H9 (cell line): ENCODE measurements around the gene AKAP7. TPM values are rescaled to one million over a fixed set of nuclear protein-coding genes. Genes with fewer than 3 reads are reported as not detected.

ENCODE experiments used
- DNase-seq: peaks from one replicate; pipeline ENCODE4 v3.0.0-alpha.2; 2017
- H2AFZ ChIP-seq: one replicate; pipeline ENCODE4 v1.6.1; 2013; ENCODE audit warnings: mild to moderate bottlenecking, low read length, control low read depth, moderate library complexity
- H2AK5ac ChIP-seq: 2 replicates; pipeline ENCODE4 v1.6.1; 2013; ENCODE audit warnings: low read length, control low read depth, mixed read lengths; ENCODE audit not compliant: insufficient read length
- H2BK120ac ChIP-seq: one replicate; pipeline ENCODE4 v1.6.1; 2013; ENCODE audit warnings: low read depth, mild to moderate bottlenecking, low read length, control low read depth, inconsistent platforms; ENCODE audit not compliant: poor library complexity, severe bottlenecking
- H2BK12ac ChIP-seq: 2 replicates; pipeline ENCODE4 v1.6.1; 2013; ENCODE audit warnings: low read length, control low read depth, mixed read lengths, low read depth; ENCODE audit not compliant: insufficient read length
- H2BK15ac ChIP-seq: 2 replicates; pipeline ENCODE4 v1.6.1; 2013; ENCODE audit warnings: low read depth, low read length, control low read depth
- H2BK20ac ChIP-seq: one replicate; pipeline ENCODE4 v1.6.1; 2013; ENCODE audit warnings: low read depth, mild to moderate bottlenecking, low read length, control low read depth, inconsistent platforms; ENCODE audit not compliant: poor library complexity, severe bottlenecking
- H2BK5ac ChIP-seq: 2 replicates; pipeline ENCODE4 v1.6.1; 2013; ENCODE audit warnings: low read length, control low read depth, mixed read lengths; ENCODE audit not compliant: insufficient read length
- H3K14ac ChIP-seq: 2 replicates; pipeline ENCODE4 v1.6.1; 2013; ENCODE audit warnings: low read length, control low read depth; ENCODE audit not compliant: insufficient read depth
- H3K18ac ChIP-seq: 2 replicates; pipeline ENCODE4 v1.6.1; 2013; ENCODE audit warnings: low read depth, mild to moderate bottlenecking, mixed read lengths, low read length, control low read depth; ENCODE audit not compliant: insufficient read length
- H3K23ac ChIP-seq: 2 replicates; pipeline ENCODE4 v1.6.1; 2013; ENCODE audit warnings: low read length, control low read depth, mixed read lengths, low read depth; ENCODE audit not compliant: insufficient read length
- H3K23me2 ChIP-seq: 2 replicates; pipeline ENCODE4 v1.6.1; 2013; ENCODE audit warnings: low read depth, mild to moderate bottlenecking, mixed read lengths, low read length, control low read depth; ENCODE audit not compliant: insufficient read length, poor library complexity, severe bottlenecking
- H3K27ac ChIP-seq: 2 replicates; pipeline ENCODE4 v1.5.1; 2013; ENCODE audit warnings: low read length, control low read depth, mixed read lengths, low read depth; ENCODE audit not compliant: insufficient read length
- H3K27me3 ChIP-seq: 2 replicates; pipeline ENCODE4 v1.6.1; 2013; ENCODE audit warnings: low read length, control low read depth, inconsistent platforms; ENCODE audit not compliant: insufficient read depth
- H3K4ac ChIP-seq: 2 replicates; pipeline ENCODE4 v1.6.1; 2013; ENCODE audit warnings: low read depth, mild to moderate bottlenecking, control low read depth, inconsistent platforms, low read length, moderate library complexity
- H3K4me1 ChIP-seq: 2 replicates; pipeline ENCODE4 v1.6.1; 2013; ENCODE audit warnings: low read length, control low read depth, inconsistent platforms; ENCODE audit not compliant: insufficient read depth
- H3K4me2 ChIP-seq: 2 replicates; pipeline ENCODE4 v1.6.1; 2013; ENCODE audit warnings: low read length, control low read depth, mixed read lengths; ENCODE audit not compliant: insufficient read length, insufficient read depth
- H3K56ac ChIP-seq: 2 replicates; pipeline ENCODE4 v1.6.1; 2013; ENCODE audit warnings: low read depth, mild to moderate bottlenecking, mixed read lengths, low read length, control low read depth; ENCODE audit not compliant: insufficient read length
- H3K79me1 ChIP-seq: 2 replicates; pipeline ENCODE4 v1.6.1; 2013; ENCODE audit warnings: low read depth, mild to moderate bottlenecking, moderate library complexity, low read length, control low read depth, inconsistent platforms; ENCODE audit not compliant: insufficient read depth, poor library complexity, severe bottlenecking
- H3K79me2 ChIP-seq: 2 replicates; pipeline ENCODE4 v1.6.1; 2013; ENCODE audit warnings: low read length, control low read depth, inconsistent platforms; ENCODE audit not compliant: insufficient read depth
- H3K9ac ChIP-seq: 2 replicates; pipeline ENCODE4 v1.6.1; 2013; ENCODE audit warnings: low read length, control low read depth, mixed read lengths; ENCODE audit not compliant: insufficient read length; ENCODE audit errors: extremely low read depth
- H3K9me3 ChIP-seq: one replicate; pipeline ENCODE4 v1.6.1; 2013; ENCODE audit warnings: low read depth, low read length, inconsistent platforms; ENCODE audit not compliant: control insufficient read depth
- H3T11ph ChIP-seq: one replicate; pipeline ENCODE4 v1.6.1; 2013; ENCODE audit warnings: mild to moderate bottlenecking, low read length, control low read depth, inconsistent platforms
- H4K20me1 ChIP-seq: one replicate; pipeline ENCODE4 v1.6.1; 2013; ENCODE audit not compliant: control insufficient read depth, insufficient read length, insufficient read depth
- H4K5ac ChIP-seq: 2 replicates; pipeline ENCODE4 v1.6.1; 2013; ENCODE audit warnings: low read depth, mild to moderate bottlenecking, mixed read lengths, low read length, control low read depth; ENCODE audit not compliant: insufficient read length
- H4K8ac ChIP-seq: replicated peaks from 2 replicates; pipeline ENCODE4 v1.6.1; 2013; ENCODE audit warnings: low read length, control low read depth, mixed read lengths, low read depth; ENCODE audit not compliant: insufficient read length
- H4K91ac ChIP-seq: 2 replicates; pipeline ENCODE4 v1.6.1; 2013; ENCODE audit warnings: low read depth, mild to moderate bottlenecking, moderate library complexity, mixed read lengths, low read length, control low read depth; ENCODE audit not compliant: insufficient read length
- H3K27ac Mint-ChIP-seq, 3 experiments: 2 replicates in 2 of 3; 3 replicates in 1 of 3; pipeline ENCODE4 v1.8.0; 2020 to 2021; ENCODE audit warnings: mixed read lengths in 3 of 3, mild to moderate bottlenecking in 1 of 3, moderate library complexity in 1 of 3
- H3K27me3 Mint-ChIP-seq: 2 replicates; pipeline ENCODE4 v1.8.0; 2021; ENCODE audit warnings: low read depth, mild to moderate bottlenecking, moderate library complexity, mixed read lengths
- H3K36me3 Mint-ChIP-seq, 3 experiments: 2 replicates in 2 of 3; 3 replicates in 1 of 3; pipeline ENCODE4 v1.8.0; 2020 to 2021; ENCODE audit warnings: low read depth in 3 of 3, mixed read lengths in 3 of 3; ENCODE audit not compliant: insufficient read depth in 1 of 3
- H3K4me1 Mint-ChIP-seq, 2 experiments: 2 replicates each; pipeline ENCODE4 v1.8.0; 2020; ENCODE audit warnings: mixed read lengths in 2 of 2
- H3K4me3 Mint-ChIP-seq, 2 experiments: 2 replicates in 1 of 2; 3 replicates in 1 of 2; pipeline ENCODE4 v1.8.0; 2020 to 2021; ENCODE audit warnings: mild to moderate bottlenecking in 2 of 2, mixed read lengths in 2 of 2, moderate library complexity in 1 of 2
- H3K9me3 Mint-ChIP-seq, 2 experiments: 2 replicates in 1 of 2; 3 replicates in 1 of 2; pipeline ENCODE4 v1.8.0; 2020; ENCODE audit warnings: mild to moderate bottlenecking in 2 of 2, mixed read lengths in 2 of 2, moderate library complexity in 1 of 2
- CTCF ChIP-seq: fragments of 200-600 bp; sonication (generic); conservative IDR thresholded peaks from 3 replicates; pipeline ENCODE4 v1.8.0; 2021; ENCODE audit warnings: antibody characterized with exemption, mild to moderate bottlenecking
- WGBS: extraction: QIAGEN DNeasy Blood & Tissue Kit; methylation state at CpG from one replicate; pipeline ENCODE4 v1.1.7; 2013; ENCODE audit warnings: missing lambda C conversion rate, low lambda C conversion rate, mixed read lengths; ENCODE audit not compliant: insufficient read length; ENCODE audit errors: extremely low coverage; 5-methylcytosine and 5-hydroxymethylcytosine counted together
- total RNA-seq: library from RNA; stranded (reverse); gene quantifications from 2 replicates; pipeline ENCODE4 v1.2.1, GENCODE V29; 2021

Gene AKAP7
- total RNA-seq, 1 experiment from 2014 or later: 9.8 TPM

- WGBS: no CpG with 5 or more reads among the region's 2 CpGs
- peaks cover 5 to 7% (median 6%) of the 10 kb centered on the region in 3 experiments; a peak in 5 of 7 replicates for H3K36me3 Mint-ChIP-seq
- H2BK20ac ChIP-seq: no peak overlapping the region
- H2BK15ac ChIP-seq: no peak overlapping the region
- no peak overlapping the region for H3K9ac ChIP-seq
- DNase-seq: no peak
- no peak overlapping the region for H2BK120ac ChIP-seq
- peaks cover 2% of the 10 kb centered on the region; the same call in 1 of the 2 replicates for H3K4me1 ChIP-seq
- H3K79me1 ChIP-seq: no peaks in the 10 kb centered on the region
- no peak overlapping the region for H3K18ac ChIP-seq
- no peak overlapping the region for H4K8ac ChIP-seq
- no peak overlapping the region for H2AFZ ChIP-seq
- TF ChIP-seq CTCF: no peak
- H2BK5ac ChIP-seq: no peak overlapping the region
- H3K4me3 Mint-ChIP-seq: no peak overlapping the region
- no peak overlapping the region for H3K4me2 ChIP-seq
- H2AK5ac ChIP-seq: no peak overlapping the region
- H3K27ac ChIP-seq: no peak overlapping the region
- H3K23me2 ChIP-seq: no peaks in the 10 kb centered on the region
- H3K14ac ChIP-seq: no peak overlapping the region
- no peaks in the 10 kb centered on the region for H3K9me3 ChIP-seq
- no peak overlapping the region for H4K5ac ChIP-seq
- H3T11ph ChIP-seq: no peak overlapping the region
- no peaks in the 10 kb centered on the region for H3K27me3 Mint-ChIP-seq
- no peak overlapping the region for H4K91ac ChIP-seq
- H3K56ac ChIP-seq: no peak overlapping the region
- H3K4me1 Mint-ChIP-seq: peaks cover 24 to 28% of the 10 kb centered on the region in 2 experiments
- no peaks in the 10 kb centered on the region for H3K79me2 ChIP-seq
- no peaks in the 10 kb centered on the region for H3K27me3 ChIP-seq
- no peak overlapping the region for H3K4ac ChIP-seq
- no peaks in the 10 kb centered on the region; a peak in 1 of 5 replicates for H3K9me3 Mint-ChIP-seq
- no peak overlapping the region for H3K23ac ChIP-seq
- no peaks in the 10 kb centered on the region for H4K20me1 ChIP-seq
- H2BK12ac ChIP-seq: no peak overlapping the region
- H3K27ac Mint-ChIP-seq: no peak overlapping the region
Observed at GRCh38 chr6:131206463-131207251, 71.4 kb downstream of the AKAP7 start.
